CD4-positive, alpha-beta T cell treated with Interleukin-4 for 1 hour (primary cell): ENCODE measurements around the gene CCDC142.
A peak's percentile ranks its signal among the peaks of the same experiment; 100 is the strongest.

ENCODE experiments used
- DNase-seq, 2 donors: peaks; one replicate each; pipeline ENCODE4 v3.0.0-alpha.2; 2020 to 2022

CCDC142 gene

GRCh38 chr2:74441690-74442482 is 40.9 kb downstream of the CCDC142 start, which contains the start of gene RTKN:
Gene RTKN, minus strand, starts transcription at chr2:74441937. Its CDS starts 121 bp downstream, at chr2:74441816.
- peak; percentile 40 to 46 for DNase-seq

DNA sequence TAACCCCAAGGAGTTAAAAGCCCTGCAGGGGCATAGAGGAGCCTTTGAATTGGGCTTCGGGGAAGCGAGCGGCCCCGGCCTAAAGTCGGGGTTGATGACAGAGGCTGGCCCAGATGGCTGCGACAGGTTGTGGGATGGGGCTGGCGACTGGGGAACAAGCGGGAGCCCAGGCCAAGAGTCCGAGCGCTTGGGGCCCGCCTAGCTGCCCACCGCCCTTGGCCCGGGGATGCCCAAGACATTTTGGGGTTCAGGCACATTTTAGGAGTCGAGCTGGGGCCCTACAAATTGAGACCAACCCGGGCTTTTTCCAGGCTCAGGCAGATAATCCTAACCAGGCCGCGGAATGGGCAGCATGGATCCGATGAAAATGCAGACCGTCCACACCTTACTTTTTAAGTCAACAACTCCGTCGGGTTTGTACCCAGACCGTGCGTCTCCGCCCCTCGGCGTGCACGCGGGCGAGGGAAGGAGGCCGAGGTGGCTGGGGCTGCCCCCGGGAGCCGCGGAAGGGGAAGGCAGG is 41.6 kb downstream of the CCDC142 start:
- DNase-seq = no peak

- peak; percentile 42 to 67 for DNase-seq
Measured at GRCh38 chr2:74440378-74441169, 42.2 kb downstream of the CCDC142 start.

DNA sequence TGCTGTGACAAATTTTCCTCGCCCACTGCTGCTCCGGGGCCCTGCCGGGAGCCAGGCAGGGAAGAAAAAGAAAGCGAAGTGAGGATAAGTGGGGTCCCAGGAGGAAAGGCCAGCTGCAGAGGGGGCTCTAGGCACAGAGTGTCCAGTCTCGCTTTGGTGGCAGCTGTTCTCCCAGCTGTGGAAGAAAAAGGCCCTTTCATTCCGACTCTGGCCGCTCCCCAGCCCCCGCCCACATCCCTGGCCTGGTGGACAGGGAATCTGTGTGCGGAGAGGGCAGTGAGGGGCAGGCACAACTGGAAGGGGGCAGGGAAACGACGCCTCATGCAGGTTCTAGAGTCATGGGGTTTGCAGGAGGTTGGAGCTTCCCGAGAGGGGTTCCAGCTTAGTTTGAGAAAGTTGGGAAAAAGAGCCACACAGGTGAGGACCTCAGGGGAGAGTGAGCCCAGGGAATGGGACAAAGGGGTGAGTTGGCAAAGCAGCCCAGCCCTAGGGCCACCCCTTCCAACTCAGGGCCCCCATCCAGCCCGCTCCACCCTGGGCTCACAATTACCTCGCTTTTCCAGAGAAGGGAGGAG is 42.9 kb downstream of the CCDC142 start:
- no peak for DNase-seq

- no peak for DNase-seq
Measured at GRCh38 chr2:74439373-74439772, 43.4 kb downstream of the CCDC142 start.

DNA sequence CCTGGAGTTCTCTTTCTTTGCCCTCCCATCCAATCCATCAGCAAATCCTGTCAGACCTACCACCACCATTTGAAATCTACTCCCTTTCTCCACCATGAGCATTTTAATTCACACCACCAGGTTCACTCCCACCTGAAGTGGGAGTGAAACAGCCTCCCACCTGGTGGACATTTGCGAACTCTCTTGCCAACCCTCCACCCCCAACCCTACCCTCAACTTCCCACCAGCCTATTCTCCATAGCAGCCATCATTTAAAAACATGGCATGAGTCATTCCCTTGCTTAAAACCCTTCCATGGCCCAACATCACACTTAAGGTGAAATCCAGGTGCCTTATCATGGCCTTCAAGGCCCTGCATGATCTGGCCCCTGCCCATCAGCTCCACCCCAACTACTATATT is 44.5 kb downstream of the CCDC142 start:
- DNase-seq = no peak

DNA sequence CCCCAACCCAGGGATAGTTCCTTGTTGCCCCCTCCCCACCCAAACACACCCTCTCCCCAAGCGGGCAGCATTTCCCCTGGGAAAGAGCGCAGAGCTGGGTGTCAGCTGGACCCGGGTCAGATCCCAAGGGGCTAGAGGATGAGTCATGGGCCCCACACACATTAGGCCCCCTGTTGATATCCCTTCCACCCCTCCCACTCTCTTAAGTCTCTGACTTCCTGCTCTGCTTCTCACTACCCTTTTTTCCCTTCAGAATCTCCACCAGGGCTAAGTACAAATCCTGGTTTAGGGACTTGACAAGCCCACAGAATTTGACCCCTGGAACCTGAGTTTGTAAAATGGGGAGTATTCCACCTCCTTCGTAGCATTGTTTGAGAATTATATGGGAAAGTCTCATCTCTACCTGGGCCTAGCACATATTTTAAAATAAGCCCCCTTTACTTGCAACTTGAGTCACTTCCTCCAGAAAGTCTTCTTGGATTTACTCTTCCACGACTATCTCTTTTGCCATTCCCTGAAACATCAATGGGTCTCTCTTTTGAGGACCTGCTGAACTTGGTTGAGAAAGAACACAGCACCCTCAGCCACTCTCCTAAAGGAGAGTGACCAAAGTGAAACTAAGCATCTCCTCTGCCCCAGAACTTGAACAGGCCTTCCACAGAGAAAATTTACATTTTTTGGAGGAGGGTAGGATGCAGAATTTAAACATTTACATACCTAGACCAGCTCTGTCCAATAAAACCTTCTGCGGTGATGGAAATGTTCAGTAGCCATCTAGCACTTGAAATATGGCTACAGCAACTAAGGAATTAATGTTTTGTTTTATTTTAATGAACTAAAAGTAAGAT is 45.7 kb downstream of the CCDC142 start:
- no peak for DNase-seq

DNA sequence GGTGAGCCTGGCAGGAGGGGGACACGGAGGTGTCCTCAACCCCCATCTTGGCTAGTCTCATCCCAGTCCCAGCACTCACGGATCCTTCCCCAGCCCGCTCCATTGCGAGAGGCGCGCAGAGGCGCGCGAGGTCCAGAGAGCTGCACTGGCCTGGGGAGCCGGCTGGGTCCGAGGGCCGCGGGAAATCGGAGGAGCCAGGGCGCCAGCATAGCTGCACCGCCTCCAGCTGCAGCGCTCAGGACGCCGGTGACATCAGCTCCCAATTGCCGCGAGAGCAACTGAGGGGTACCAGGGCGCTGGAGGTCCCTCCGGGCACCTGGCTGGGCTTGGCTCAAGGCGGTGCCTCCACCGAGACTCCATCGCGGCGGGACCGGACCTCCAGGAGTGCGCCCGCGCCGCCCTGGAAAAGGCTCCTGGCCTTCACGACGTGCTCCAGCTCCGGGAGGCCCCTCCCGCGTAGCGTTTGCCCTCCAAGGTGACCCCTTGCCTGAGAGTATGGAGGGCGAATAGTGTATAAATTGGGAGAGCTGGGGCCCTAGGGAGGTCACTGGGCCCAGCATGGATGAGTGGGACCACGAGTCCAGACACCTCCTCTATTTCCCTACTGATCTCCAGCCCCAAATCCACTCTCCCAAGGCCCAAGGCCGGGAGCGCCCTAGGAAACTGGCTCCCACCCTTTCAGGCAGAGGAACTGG is 46.5 kb downstream of the CCDC142 start:
- DNase-seq = no peak

GRCh38 chr2:74430502-74430901 is 52.3 kb downstream of the CCDC142 start:
- DNase-seq = no peak

DNA sequence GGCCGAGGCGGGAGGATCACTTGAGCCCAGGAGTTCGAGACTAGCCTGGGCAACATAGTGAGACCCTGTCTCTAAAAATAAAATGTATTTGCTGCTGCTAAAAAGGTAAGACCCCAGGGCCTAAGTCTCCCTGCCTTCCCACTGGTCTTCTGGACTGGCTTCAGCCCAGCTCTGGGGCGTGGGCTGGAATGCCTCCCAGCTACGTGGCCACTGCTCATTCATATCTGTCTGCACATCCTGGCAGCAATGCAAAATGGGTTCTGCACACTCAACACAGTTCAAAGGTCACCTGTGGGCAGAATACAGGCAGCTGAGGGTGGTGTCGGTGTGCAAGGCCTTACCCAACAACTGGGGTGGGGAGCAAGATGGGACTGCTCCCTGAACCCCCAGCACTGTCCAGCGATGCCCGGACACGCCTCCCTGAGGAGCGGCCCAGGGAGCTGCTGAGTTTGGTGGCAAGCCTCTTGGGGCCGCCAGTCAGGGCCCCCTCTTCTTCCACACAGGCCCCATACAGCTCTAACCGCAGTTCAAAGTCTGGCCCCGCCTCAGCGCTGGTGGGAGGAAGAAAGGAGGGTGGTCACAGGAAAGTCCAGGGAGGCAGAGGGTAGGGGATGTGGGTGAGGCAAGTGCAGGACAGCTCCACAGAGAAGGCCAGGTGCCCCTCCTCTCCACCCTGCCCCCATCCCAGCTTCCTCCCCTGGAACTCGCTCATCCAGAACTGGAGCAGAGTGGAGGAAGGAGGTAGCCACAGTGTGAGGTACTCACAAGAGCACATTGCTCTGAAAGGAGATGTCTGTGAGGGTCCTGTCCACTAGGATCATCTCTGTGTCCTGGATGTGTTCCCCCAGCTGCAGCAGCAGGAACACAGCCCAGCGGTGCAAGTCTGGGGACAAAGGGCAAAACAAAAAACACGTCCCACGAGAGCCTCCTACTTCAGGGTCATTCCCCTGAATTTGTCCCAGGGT is 53.0 kb downstream of the CCDC142 start:
- DNase-seq = no peak

- no peak for DNase-seq
Measured at GRCh38 chr2:74428675-74429074, 54.1 kb downstream of the CCDC142 start.

DNA sequence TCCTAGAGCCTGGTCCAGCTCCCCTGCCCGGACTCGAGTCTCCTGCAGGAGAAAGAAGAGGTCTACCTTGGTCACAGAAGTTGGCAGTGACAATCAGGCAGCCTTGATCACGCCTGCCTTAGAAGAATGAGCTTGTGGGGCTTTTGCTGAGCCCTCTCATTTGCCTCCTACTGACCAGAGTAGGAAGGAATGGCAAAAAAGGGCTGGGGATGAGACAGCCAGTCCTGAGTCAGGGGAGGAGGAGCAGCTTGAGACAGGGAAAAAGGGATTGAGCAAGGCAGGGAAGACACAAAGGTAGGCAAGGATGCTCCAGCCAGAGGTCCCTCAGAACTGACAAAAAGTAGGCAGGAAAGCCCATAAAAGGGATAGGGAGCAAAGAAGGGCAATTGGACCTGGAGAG is 55.2 kb downstream of the CCDC142 start:
- no peak for DNase-seq

DNA sequence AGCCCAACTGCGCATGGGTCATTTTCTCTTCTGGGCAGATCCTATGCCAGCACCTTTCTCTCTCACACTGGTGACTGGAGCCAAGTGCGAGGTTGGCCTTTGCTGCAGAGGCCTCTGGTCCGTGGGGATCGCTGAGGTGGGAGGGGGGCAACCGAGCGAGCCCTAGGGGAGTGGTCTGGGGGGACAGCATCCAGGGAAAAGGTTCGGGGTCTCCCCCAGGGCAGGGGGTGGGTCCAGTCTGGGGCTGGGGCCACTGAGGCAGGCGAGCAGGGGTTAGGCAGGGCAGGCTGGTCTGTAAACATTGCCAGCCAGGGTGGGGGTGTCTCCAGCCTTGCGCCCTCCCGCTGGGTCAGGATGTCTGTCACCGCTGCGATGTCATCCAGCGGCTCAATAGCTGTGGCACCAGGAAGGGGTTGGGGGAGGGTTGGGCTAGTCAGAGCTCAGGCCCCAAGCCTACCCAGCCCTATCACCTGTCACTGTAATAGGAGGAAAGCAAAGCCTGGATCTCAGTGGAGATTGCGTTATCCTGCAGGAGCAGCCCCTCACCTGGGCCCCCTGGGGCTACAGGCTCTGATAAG is 56.5 kb downstream of the CCDC142 start:
- no peak for DNase-seq

DNA sequence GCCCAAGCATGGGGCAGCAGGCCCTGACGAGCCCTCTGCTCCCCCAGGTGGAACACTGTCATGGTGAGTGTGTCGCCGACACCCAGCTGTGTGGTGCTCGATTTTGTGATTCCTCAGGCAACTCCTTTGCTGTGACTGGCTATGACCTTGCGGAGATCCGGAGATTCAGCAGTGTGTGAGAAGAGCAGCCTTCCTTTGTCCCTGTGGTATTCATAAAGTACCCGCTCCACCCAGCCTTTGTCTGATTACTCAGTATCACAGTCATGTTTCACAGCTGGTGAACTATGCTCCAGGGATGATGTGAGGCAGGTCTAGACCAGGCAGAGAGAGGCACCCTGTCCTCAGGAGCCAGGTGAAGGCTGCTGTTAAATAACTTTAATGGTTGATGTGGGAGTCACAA is 57.3 kb downstream of the CCDC142 start:
- no peak for DNase-seq

GRCh38 chr2:74424995-74425406 is 57.8 kb downstream of the CCDC142 start:
- DNase-seq = no peak

GRCh38 chr2:74424139-74424992 is 58.4 kb downstream of the CCDC142 start:
- DNase-seq = no peak
